Measurements from ENCODE around the gene GPATCH8.

DNA sequence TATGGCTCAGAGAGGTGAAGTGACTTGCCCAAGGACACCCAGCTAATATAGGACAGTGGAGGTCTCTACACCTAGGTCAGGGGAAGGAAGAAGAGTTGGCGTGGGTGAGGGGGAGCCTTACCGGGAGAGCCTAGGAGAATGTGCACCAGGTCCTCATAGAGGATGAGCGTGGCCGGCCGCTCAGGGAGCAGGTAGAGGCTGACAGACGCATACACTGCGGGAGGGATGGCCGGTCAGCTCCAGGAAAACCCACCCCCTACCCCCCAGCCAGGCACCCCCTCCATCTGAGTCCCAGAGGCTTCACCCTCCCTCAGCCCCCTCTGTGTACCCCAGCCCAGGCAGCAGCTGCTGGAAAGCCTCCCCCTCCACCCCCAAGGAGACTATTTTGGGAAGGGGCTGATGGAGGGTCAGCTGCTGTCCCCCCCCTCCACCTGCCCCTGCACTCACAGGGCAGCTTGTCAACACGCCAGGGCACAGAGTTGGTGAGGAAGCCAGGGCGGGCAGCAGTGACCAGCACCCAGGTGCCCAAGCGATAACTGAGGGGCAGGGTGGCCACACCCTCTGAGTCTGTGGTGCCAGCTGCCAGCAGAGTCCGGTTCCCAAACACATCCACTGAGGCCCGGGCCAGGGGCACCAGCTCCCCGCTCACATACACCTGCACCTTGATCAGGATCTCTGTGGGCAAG, 143.6 kb downstream of the GPATCH8 start:
- TF ChIP-seq CTCF (IDR thresholded peaks at IDR 0.05) (no peak), EZH2 (IDR thresholded peaks at IDR 0.05) (no peak), EZH2phosphoT487 (IDR thresholded peaks at IDR 0.05) (no peak)

Measured in neural progenitor cell (in vitro differentiated cells).